ENCODE results near the gene KRT6A. TPM values are rescaled to one million over a fixed set of nuclear protein-coding genes. Genes with fewer than 3 reads are reported as not detected.

KRT6A gene
- polyA plus RNA-seq, 5 donors = 0.20 TPM; not detected in 4

GRCh38 chr12:52524898-52525591, 32.0 kb upstream of the KRT6A start:
- DNase-seq = no peak

DNA sequence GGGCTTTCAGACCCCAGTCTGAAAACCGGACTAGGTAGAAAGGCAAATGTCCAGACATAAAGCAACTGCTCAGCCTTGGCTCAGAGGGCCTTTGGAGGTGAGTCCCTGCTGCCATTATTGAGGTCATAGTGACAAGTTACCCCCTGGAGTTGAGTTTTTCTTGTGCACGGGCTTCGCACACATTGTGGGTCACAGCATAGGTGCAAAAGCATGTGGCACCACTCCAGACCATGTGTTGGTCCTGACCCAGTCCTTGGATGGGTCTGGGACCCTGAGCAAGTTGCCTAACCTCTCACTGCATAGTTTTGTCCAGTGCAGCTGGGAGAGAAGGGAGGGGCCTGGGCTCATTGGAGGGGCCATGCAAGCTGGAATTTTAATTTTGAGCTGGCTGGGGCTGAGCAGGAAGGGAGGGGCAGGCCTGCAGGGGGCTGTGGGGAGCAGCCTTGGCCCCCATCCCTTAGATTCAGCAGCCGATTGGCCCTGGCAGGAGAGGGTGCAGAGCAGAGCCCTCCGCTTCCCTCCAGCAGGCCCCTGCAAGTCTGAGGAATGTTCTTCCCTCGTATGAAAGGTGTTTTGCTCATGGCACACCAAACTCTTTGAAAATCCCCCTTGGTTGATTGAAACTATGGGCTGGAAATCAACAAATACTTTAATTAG, 31.3 kb upstream of the KRT6A start:
- no peak for DNase-seq

GRCh38 chr12:52523824-52524223, 30.8 kb upstream of the KRT6A start:
- no peak for DNase-seq

DNA sequence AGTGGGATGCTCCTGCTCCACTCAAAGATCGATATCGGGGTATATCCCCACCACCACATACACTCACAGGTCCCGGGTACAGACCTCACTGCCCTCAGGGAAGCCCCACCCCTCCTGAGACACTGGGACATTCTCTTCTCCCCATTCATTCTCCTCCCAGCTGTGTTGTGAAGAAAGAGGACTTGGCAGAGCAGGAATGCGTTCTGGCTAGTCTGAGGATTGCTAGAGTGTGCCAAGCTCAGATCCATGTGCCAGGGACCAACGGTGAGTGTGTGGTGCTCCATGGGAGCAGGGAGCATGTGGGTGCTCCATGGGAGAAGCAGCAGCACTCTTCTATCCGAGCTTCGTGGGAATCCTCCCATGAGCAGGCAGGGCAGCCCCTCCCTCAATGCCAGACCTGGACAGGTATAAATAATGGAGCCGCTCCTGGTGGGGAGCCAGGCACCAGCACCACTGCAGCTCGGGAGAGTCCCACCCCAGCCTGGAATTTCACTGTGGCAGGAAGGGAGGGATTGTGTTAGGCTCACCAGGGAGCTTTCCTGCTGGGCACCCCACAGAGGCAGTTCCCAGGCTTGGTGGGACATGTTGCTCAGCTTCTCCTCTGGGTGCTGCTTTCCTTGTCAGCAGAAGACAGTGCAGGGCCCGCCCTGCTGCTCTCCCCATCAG, 29.4 kb upstream of the KRT6A start:
- DNase-seq = no peak

DNA sequence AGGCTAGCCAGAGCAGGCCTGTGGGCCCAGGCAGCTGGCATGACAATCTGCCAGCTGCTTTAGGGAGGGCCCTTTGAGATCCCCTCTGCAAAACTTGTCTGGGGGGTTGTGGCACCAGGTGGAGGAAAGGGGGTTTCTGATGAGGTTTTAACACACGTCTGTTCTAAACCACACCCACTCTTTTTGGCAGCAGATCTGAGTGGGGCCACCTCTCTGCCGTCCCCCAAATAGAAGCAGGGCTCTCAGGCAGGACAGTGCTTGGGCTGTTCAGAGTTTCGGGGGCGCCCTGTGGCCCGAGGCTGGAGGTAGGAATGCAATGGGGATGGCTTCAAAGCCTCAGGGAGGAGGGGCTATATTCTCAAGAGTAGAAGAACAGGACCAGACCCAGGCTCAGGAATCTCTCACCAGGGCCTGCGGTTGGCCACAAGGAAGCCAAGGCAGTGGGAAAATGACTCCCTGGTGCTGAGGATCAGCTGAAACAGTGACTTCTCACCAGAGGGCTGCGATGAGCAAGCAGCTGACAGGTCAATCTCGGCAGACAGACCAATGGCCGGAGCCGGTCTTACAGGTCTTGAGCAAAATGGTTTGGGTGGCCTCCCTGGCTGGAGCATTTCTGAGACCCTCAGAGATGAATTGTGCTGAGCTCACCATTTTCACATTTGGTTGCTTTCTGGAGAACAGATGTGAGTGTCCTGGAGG, 28.7 kb upstream of the KRT6A start:
- DNase-seq = no peak

DNA sequence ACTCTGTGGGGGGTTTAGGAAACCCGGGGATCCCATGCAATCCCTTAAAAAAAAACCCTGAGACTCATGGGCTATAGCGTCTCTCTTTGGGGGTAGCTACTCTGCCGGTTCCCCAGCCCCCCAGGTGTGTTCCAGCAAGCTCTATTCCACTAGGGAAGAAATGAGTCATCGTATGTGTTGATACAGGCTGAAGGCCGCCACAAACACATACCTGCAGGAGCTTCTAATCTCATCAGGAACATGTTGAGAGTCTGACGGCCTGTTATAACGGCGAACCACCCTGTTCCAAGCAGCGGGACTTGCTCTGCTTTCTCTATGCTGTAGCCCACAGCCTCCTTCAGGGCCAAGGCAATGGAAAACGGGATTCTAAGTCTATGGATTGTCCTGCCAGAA, 28.1 kb upstream of the KRT6A start:
- no peak for DNase-seq

GRCh38 chr12:52519826-52520662, 27.0 kb upstream of the KRT6A start, which contains the start of gene KRT5:
Gene KRT5 (minus strand): TSS chr12:52520394. CDS start chr12:52520296, 98 bp downstream.
- DNase-seq = no peak

- DNase-seq = no peak
Observed at GRCh38 chr12:52519387-52519703, 26.3 kb upstream of the KRT6A start.

DNA sequence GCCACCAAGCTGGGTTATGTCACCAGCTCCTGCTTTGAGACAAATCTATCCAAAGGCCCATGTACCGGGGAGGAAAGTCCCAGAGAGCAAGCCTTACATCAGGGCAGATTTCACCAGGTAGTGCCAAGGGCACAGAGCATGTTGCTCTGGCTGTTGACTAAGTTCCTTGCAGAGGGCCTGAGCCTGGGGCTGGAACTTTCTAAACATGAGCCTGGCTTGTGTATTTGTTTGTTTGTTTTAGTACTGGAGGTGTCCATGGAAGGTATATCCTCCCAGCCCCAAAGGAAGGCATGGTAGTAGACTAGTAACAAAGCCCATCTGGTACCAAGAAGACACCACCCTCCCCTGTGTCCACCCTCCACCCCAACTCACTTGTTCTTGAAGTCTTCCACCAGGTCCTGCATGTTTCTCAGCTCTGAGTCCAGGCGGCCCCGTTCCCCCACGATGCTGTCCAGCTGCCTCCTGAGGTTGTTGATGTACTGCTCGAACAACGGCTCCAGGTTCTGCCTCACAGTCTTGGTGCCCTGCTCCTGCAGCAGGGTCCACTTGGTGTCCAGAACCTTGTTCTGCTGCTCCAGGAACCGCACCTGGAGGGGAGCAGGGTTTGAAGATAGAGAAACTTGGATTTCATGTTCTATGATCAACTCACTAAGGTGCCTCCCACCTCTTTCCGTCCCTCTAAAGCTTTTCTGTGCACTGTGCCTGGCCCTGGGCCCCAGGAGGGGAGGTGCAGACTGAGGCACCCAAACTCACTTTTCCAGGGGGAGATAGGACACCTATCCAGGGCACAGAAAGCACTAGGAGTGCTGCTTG, 25.7 kb upstream of the KRT6A start:
- DNase-seq = no peak

DNA sequence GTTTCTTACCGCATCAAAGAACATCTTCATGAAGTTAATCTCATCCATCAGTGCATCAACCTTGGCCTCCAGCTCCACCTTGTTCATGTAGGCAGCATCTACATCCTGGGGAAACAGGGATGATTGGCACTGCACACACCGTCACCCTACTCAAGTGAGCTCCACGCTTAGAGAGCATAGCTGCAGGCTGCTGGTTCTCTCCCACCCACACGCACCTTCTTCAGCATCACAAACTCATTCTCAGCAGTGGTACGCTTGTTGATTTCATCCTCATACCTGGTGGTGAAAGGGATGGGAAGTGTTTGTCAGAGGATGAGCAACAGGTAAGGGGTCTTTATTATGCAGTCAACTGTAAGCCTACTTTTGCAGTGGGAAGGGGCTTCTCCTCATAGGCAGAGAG, 24.8 kb upstream of the KRT6A start:
- no peak for DNase-seq

DNA sequence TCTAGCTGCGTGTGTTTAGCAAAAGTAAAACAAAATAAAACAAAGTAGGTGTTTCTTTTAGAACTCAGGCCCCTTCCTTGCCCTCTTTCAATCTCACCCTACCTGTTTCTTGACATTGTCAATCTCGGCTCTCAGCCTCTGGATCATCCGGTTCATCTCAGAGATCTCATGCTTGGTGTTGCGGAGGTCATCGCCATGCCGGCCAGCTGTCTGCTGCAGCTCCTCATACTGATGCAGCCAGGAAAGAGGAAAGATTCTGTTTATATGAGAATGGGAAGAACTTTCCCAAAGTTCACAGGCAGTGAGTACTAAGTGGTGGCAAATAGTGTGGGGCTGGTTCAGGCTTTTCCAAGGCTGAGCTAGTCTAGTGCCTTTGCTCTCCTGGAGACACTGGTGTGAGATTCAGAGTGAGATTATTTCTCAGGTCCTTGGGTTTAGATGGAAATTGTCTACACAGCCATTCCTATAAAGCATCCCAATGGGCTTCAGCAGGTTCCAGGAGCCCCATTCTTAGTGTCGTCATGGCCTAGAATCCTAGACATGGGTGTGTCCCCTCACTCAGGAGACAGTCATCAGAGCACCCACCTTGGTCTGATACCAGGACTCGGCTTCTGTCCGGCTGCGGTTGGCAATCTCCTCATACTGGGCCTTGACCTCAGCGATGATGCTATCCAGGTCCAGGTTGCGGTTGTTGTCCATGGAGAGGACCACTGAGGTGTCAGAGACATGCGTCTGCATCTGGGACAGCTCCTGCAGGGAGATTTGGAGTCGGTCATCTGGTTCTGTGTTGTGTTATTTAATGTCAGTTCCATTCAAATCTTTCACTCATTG, 24.2 kb upstream of the KRT6A start:
- DNase-seq = no peak

GRCh38 chr12:52515927-52516831, 23.1 kb upstream of the KRT6A start:
- no peak for DNase-seq

- DNase-seq = no peak
Observed at GRCh38 chr12:52515319-52515646, 22.2 kb upstream of the KRT6A start.

DNA sequence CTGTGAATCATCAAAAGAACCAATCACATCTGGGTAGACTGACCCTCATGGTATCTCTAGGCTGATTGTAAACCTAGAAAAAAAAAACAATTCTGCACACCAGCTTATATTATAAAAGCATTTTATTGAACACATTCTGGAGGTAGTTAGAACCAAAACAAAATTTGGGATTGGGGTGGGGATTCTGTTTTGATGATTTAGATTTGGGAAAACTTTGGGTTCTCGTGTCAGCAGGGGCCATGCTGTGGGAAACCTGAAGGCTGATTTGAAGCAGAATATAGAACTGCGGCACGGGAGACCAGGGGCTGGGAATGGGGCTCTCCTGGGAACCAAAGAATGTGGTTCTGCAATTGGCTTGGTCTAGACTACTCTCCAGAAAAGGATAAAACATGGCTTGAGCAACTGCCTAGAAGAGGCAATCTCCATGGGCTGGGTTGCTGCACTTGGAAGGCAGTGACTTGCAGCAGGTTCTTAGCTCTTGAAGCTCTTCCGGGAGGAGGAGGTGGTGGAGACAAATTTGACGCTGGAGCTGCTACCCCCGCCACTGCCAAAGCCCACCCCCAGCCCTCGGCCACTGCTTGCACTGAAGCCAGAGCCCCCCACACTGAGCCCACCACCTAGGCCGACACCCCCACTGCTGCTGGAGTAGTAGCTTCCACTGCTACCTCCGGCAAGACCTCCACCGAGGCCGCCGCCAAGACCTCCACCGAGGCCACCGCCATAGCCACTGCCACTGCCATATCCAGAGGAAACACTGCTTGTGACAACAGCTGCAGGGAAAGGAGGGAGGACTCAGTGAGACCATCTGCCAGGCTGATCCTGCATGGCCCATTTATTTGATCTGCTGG, 21.6 kb upstream of the KRT6A start:
- DNase-seq = no peak

- no peak for DNase-seq
Observed at GRCh38 chr12:52513736-52514135, 20.7 kb upstream of the KRT6A start.

DNA sequence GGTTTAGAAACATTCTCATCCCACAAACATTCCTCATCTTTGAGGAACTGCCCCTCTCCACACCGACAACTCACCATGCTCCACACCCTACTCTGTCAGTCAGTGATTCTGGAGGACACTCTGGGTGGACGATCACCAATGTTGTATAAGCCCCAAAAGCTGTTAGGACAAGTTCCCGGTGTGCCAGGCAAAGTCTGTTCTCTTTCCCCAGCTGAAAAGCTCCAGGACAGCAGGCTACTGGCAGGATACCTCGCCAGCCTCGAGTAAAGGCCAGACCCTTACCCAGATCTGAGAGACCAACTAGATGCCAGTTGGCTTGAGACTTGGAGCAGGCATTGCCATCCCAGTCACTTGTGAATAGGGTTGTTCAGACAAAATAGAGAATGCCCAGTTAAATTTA, 15.2 kb upstream of the KRT6A start:
- DNase-seq = no peak

DNA sequence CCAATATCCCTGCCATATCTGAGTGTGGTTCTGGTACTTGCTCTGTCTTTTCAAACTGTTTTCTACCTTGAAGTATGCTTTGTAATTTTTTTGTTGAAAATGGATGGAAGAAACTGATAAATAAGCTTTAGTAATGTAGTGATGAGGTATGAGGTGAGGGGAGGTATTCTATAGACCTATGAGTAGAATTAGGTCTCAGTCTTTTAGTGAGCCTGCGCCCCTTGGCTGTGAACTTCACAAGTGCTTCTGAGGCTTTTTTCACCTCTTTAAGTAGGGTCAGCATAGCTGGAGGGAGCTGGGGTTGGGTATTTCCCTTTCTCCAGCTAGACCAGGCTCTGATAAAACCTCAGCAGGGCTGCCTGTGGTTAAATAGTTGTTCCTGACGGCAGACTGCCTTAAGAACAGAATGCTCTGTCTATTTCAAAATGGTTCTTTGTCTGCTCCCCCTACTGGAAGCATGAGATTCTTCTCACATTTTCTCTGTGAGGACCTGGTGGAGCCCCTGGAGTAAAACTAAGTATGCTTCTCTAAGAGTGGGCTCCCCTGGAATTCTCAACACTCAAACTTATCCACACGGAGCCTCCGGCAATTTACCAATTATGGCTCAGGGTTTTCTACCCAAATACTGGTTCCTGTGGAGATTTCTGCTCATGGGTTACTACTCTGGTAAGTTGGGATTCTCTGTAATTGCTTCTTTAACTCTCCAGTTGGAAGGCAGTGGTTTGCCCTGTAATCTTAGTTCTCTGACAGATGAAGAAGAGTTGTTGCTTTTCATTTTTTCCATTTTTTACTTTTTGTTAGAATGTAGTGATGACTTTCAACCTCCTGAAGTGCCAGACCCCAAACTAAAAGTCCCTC, 14.0 kb upstream of the KRT6A start:
- peak in 1 of 2 donors; percentile 11 for DNase-seq
